Pancreas (tissue), 10 donors: ENCODE data around the gene PHF21B. TPM values are rescaled to one million over a fixed set of nuclear protein-coding genes. Genes with fewer than 3 reads are reported as not detected.

Experiments used
- ATAC-seq, 4 donors: fragments of 200-7000 bp; cut with Tn5 transposase; one replicate each; pipeline versions ENCODE4 v1.8.0 to v1.9.1; 2020; ENCODE audit warnings: mild to moderate bottlenecking in 4 of 4, moderate library complexity in 4 of 4
- DNase-seq, 6 donors: peaks; one replicate each; pipeline ENCODE4 v3.0.0-alpha.2; 2020
- FAIRE-seq: peaks from 2 replicates; lab custom pipeline; 2012; peaks lifted over from hg19 to GRCh38; lab: Jason Lieb, UNC
- H3K27ac ChIP-seq, 4 donors: fragments of 200-600 bp; sonication (generic); 1 replicate in 3 of 4; 2 replicates in 1 of 4; pipeline versions ENCODE4 v1.5.0 to v1.8.0; 2020
- H3K27me3 ChIP-seq, 4 donors: fragments of 200-600 bp; one replicate each; pipeline ENCODE4 v1.8.0; 2021
- H3K36me3 ChIP-seq, 3 donors: fragments of 200-600 bp; sonication (generic) in 1 of 3; one replicate each; pipeline versions ENCODE4 v1.5.0 to v1.8.0; 2020 to 2021
- H3K4me1 ChIP-seq, 3 donors: fragments of 200-600 bp; one replicate each; pipeline ENCODE4 v1.8.0; 2021
- H3K4me3 ChIP-seq, 4 donors: fragments of 200-600 bp; sonication (generic) in 2 of 4; one replicate each; pipeline versions ENCODE4 v1.5.0 to v1.8.0; 2020 to 2021
- H3K9me3 ChIP-seq, 4 donors: fragments of 200-600 bp; one replicate each; pipeline ENCODE4 v1.8.0; 2021
- CTCF ChIP-seq, 4 donors: fragments of 200-600 bp; sonication (generic) in 3 of 4; IDR thresholded peaks; one replicate each; pipeline versions ENCODE4 v1.5.0 to v1.8.0; 2021; ENCODE audit warnings: antibody characterized with exemption in 4 of 4
- WGBS, 2 donors: extraction: QIAGEN DNeasy Blood & Tissue Kit; methylation state at CpG; one replicate each; pipeline ENCODE4 v1.1.7; 2013; 5-methylcytosine and 5-hydroxymethylcytosine counted together
- intact Hi-C, 3 donors: fragments of 100-400 bp; cut with DNase I; formaldehyde crosslinking; loops; one replicate each; pipeline versions ENCODE4 v1.11.1 to v1.14.2; 2022
- polyA plus RNA-seq, 2 donors: library from polyadenylated mRNA; stranded (reverse); fragments of 200-250 nt; gene quantifications; one replicate each; pipeline ENCODE4 v1.2.3, GENCODE V29; 2013
- total RNA-seq, 6 donors: library from RNA; stranded (reverse); fragmentation: NEBNext Ultra II Directional in 4 of 6; extraction: Animal tissue kit (Norgen Biotek cat#: 25700) in 4 of 6; gene quantifications; one replicate each; pipeline versions ENCODE4 v1.2.1 to v1.2.4, GENCODE V29; 2021 to 2023
- donor health status: healthy with polysubstance abuse.
- donor health status: DM: no; HTN: no; CAD: no; lungs with moderate emphysema.
- donor health status: DM: no; HTN: no; CAD: no.
- donor health status: control.
- donor health status: control.
- donor health status: Bipolar disorder and iron deficiency.
- donor health status: DM: yes; HTN: yes; CAD: no.
- donor health status: DM: no; HTN: no; CAD: no.
- donor health status: DM: no; HTN: no; CAD: no.
- donor health status: DM: yes; HTN: yes; CAD: no.

PHF21B gene
- total and polyA plus RNA-seq, 8 donors: 0.34 to 2.9 (median 0.57) TPM; not detected in 1

- TF ChIP-seq CTCF (IDR thresholded peaks at IDR 0.05): peak in 3 of 4 donors; percentile 30 to 48 (median 45)
- 33 to 39% methylated on average over 22 of the region's 22 CpGs for WGBS, 2 donors
Observed at GRCh38 chr22:44975427-44976262, 34.2 kb downstream of the PHF21B start.

GRCh38 chr22:44974454-44974853 is 35.4 kb downstream of the PHF21B start:
- TF ChIP-seq CTCF (IDR thresholded peaks at IDR 0.05): no peak
- WGBS, 2 donors: 69 to 77% methylated on average over 9 of the region's 9 CpGs
- no peak for ATAC-seq

More at GRCh38 chr22:44975427-44976262, 34.2 kb downstream of the PHF21B start:
- no peak overlapping the region for H3K27ac ChIP-seq
- H3K4me1 ChIP-seq: no peaks in the 10 kb centered on the region
- no peaks in the 10 kb centered on the region for H3K9me3 ChIP-seq
- no peak for FAIRE-seq
- intact Hi-C loops: loop anchor here in 1 of 3 donors (10.0 kb wide), 1 partner anchor 119 kb away; no protein-coding TSS in a partner anchor
- peak; percentile 79 to 100 (median 94) for ATAC-seq
- H3K36me3 ChIP-seq: no peaks in the 10 kb centered on the region
- H3K4me3 ChIP-seq: no peak overlapping the region
- no peaks in the 10 kb centered on the region for H3K27me3 ChIP-seq
- DNase-seq: peak; percentile 49 to 87 (median 77)

GRCh38 chr22:44973829-44974228 is 36.0 kb downstream of the PHF21B start:
- Histone ChIP-seq H3K27ac (no peak overlapping the region), H3K4me3 (no peak overlapping the region), H3K4me1 (no peaks in the 10 kb centered on the region), H3K36me3 (no peaks in the 10 kb centered on the region), H3K9me3 (no peaks in the 10 kb centered on the region), H3K27me3 (no peaks in the 10 kb centered on the region)
- DNase-seq (no peak), ATAC-seq (no peak), FAIRE-seq (no peak)
- TF ChIP-seq CTCF (IDR thresholded peaks at IDR 0.05): no peak
- intact Hi-C loops: loop anchor here in 1 of 3 donors (10.0 kb wide), 1 partner anchor 121 kb away; no protein-coding TSS in a partner anchor
- WGBS, 2 donors: 57 to 69% methylated on average over 8 of the region's 8 CpGs

More at GRCh38 chr22:44974454-44974853, 35.4 kb downstream of the PHF21B start:
- no peak overlapping the region for H3K27ac ChIP-seq
- H3K36me3 ChIP-seq: no peaks in the 10 kb centered on the region
- no peak for DNase-seq
- intact Hi-C loops: loop anchor here in 1 of 3 donors (10.0 kb wide), 1 partner anchor 120 kb away; no protein-coding TSS in a partner anchor
- no peaks in the 10 kb centered on the region for H3K27me3 ChIP-seq
- no peak overlapping the region for H3K4me3 ChIP-seq
- no peaks in the 10 kb centered on the region for H3K4me1 ChIP-seq
- no peak for FAIRE-seq
- H3K9me3 ChIP-seq: no peaks in the 10 kb centered on the region

- ATAC-seq (no peak), DNase-seq (no peak), FAIRE-seq (no peak)
- H3K4me3 ChIP-seq: no peak overlapping the region
- H3K4me1 ChIP-seq: no peaks in the 10 kb centered on the region
- intact Hi-C loops: loop anchor here in 1 of 3 donors (10.0 kb wide), 1 partner anchor 122 kb away; no protein-coding TSS in a partner anchor
- no peaks in the 10 kb centered on the region for H3K27me3 ChIP-seq
- WGBS, 2 donors: 51 to 62% methylated on average over 23 of the region's 23 CpGs
- TF ChIP-seq CTCF (IDR thresholded peaks at IDR 0.05): no peak
- no peaks in the 10 kb centered on the region for H3K9me3 ChIP-seq
- H3K27ac ChIP-seq: no peak overlapping the region
- no peaks in the 10 kb centered on the region for H3K36me3 ChIP-seq
Observed at GRCh38 chr22:44972363-44973083, 37.3 kb downstream of the PHF21B start.
